ENCODE results near the gene BCOR. TPM values are rescaled to one million over a fixed set of nuclear protein-coding genes. Genes with fewer than 3 reads are reported as not detected.

BCOR gene
- total RNA-seq, 1 experiment from 2014 or later: 0.68 TPM

DNA sequence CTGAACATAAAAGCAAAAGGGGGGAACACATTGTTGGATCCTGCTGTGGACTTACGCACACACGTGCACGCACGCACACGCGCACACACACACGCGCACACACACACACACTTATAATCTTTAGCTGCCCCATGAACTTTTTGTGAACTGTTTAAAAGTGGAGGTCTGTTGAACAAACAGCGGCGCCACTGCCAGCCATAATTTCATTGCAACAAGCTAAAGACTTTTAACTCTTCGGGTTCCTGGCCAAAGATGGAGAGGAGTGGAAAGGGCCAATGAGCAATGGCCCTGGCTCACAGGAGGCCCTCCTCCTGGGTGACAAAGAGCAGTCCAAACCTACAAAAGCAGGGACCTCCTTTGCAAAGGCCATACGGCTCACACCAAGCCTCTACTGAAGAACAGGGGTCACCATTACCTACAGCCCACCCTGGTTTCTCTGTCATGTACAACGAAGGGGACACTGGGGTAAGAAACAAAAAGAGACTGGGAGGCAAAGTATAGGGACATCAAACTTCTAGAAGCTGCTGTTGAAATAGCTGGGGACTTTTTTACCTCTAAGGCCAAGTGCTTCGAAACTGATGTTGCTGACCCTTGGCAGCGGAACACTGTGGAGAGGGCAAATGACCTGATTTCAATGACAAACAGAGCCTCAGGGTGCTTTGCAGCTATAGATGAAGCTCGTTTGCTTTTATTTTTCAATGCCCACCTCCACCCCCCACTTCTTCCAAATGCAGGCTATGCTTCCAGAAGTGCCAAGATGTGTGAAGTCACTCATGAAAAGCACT lies 16.7 kb downstream of the BCOR start:
- H3K27ac ChIP-seq: no peak overlapping the region
- no peaks in the 10 kb centered on the region for H3F3A ChIP-seq (ENCODE audit: insufficient read depth, low read depth)
- no peaks in the 10 kb centered on the region for H3K27me3 ChIP-seq (ENCODE audit: insufficient read depth, low read depth)
- H4K20me1 ChIP-seq (ENCODE audit: insufficient read depth): no peaks in the 10 kb centered on the region
- intact Hi-C loops (cut with micrococcal nuclease; ENCODE audit: unreplicated experiment): no loop called here
- H2AFZ ChIP-seq: no peak overlapping the region
- no TSS peak for BruUV-seq (replicated peaks)
- no peak for TF ChIP-seq EZH2 (IDR thresholded peaks at IDR 0.05; ENCODE audit: low read depth)
- TF ChIP-seq, protein P1, sequence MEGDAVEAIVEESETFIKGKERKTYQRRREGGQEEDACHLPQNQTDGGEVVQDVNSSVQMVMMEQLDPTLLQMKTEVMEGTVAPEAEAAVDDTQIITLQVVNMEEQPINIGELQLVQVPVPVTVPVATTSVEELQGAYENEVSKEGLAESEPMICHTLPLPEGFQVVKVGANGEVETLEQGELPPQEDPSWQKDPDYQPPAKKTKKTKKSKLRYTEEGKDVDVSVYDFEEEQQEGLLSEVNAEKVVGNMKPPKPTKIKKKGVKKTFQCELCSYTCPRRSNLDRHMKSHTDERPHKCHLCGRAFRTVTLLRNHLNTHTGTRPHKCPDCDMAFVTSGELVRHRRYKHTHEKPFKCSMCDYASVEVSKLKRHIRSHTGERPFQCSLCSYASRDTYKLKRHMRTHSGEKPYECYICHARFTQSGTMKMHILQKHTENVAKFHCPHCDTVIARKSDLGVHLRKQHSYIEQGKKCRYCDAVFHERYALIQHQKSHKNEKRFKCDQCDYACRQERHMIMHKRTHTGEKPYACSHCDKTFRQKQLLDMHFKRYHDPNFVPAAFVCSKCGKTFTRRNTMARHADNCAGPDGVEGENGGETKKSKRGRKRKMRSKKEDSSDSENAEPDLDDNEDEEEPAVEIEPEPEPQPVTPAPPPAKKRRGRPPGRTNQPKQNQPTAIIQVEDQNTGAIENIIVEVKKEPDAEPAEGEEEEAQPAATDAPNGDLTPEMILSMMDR (conservative IDR thresholded peaks at IDR 0.05): no peak
- no peaks in the 10 kb centered on the region for H3K9me3 ChIP-seq (ENCODE audit: insufficient read depth, low read depth)
- no peaks in the 10 kb centered on the region for H3K9me2 ChIP-seq (ENCODE audit: insufficient read depth)
- ChIA-PET POLR2A (ENCODE audit: unreplicated experiment) (no interaction called here), CTCF (no interaction called here)
- H3K36me3 ChIP-seq (ENCODE audit: low read depth): no peaks in the 10 kb centered on the region
- H3K79me2 ChIP-seq (ENCODE audit: low read depth): peaks cover 29% of the 10 kb centered on the region
- H3K4me2 ChIP-seq: no peak overlapping the region
- H3K4me1 ChIP-seq (replicated peaks; ENCODE audit: insufficient read depth): peaks cover 10% of the 10 kb centered on the region
- DNase-seq: no peak
- no peak overlapping the region for H3K4me3 ChIP-seq

DNA sequence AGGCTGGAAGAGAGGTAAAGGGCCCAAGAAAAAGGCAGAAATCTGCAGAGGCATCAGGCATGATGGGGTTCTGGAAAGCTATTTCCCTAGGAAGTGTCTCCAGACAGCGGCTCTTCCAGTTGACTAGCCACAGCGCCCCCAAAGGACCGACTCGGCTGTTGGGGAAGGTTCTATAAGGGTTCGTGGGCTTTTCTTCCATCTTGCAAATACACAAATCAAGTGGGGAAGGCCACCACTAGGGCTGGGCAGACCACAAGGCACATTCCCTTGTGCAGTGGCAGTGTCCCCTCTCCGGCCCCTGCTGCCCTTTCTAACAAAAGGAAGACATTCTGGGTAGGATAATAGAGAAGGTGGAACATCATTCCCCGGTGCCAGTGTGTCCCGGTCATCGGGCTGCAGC lies 18.2 kb downstream of the BCOR start:
- no TSS peak for BruUV-seq (replicated peaks)
- intact Hi-C loops (cut with micrococcal nuclease; ENCODE audit: unreplicated experiment): no loop called here

DNA sequence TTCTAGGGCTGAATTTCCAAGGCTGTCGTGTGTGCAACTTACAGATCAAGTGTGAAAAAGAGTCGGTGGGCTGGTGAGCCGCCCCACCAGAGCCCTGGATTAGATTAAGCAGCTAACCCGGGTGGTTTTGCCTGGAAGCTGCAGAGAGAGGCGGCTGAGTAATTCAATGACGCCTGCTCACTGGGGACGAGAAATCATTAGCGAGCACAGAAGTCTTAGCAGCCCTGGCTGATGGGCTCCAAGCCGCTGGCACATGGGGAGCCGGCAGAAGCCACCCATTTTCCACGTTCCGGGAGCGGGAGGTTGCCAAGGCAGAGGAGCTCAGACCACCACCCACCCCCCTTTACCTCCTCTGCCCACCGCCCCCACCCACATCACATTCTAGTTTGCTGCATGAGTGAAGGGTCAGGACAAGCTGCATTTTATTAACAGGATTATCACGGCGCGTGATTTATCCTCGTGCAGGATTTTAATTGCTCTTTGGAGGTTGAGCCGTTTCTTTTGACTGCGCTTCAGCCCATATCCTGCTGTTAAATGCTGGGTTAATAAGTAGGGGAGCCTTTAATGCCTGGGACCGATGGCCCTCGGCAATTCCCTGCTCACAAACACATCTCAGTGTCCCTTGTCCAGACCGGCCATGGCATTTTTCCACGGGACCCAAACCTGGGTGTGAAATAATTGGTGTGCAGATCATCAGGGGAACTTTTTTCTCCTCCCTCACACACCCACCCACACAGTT lies 19.1 kb downstream of the BCOR start:
- intact Hi-C loops (cut with micrococcal nuclease; ENCODE audit: unreplicated experiment): no loop called here
- CTCF ChIA-PET: no interaction called here

More for the DNA sequence above, 18.2 kb downstream of the BCOR start:
- Histone ChIP-seq H2AFZ (no peak overlapping the region), H3K79me2 (ENCODE audit: low read depth) (peaks cover 17% of the 10 kb centered on the region), H4K20me1 (ENCODE audit: insufficient read depth) (no peaks in the 10 kb centered on the region), H3K27me3 (ENCODE audit: insufficient read depth, low read depth) (no peaks in the 10 kb centered on the region), H3K36me3 (ENCODE audit: low read depth) (no peaks in the 10 kb centered on the region), H3F3A (ENCODE audit: insufficient read depth, low read depth) (no peaks in the 10 kb centered on the region), H3K4me3 (no peak overlapping the region), H3K9me2 (ENCODE audit: insufficient read depth) (no peaks in the 10 kb centered on the region), H3K9me3 (ENCODE audit: insufficient read depth, low read depth) (no peaks in the 10 kb centered on the region), H3K4me2 (no peak overlapping the region), H3K4me1 (replicated peaks; ENCODE audit: insufficient read depth) (peaks cover 6% of the 10 kb centered on the region; the same call in 1 of the 2 replicates), H3K27ac (no peak overlapping the region)
- no peak for TF ChIP-seq EZH2 (IDR thresholded peaks at IDR 0.05; ENCODE audit: low read depth)
- TF ChIP-seq, protein P1 (conservative IDR thresholded peaks at IDR 0.05): no peak
- ChIA-PET CTCF (no interaction called here), POLR2A (ENCODE audit: unreplicated experiment) (no interaction called here)
- no peak for DNase-seq

More for the DNA sequence above, 19.1 kb downstream of the BCOR start:
- Histone ChIP-seq H3K9me2 (ENCODE audit: insufficient read depth) (no peaks in the 10 kb centered on the region), H3F3A (ENCODE audit: insufficient read depth, low read depth) (no peaks in the 10 kb centered on the region), H3K79me2 (ENCODE audit: low read depth) (peaks cover 8% of the 10 kb centered on the region), H3K4me3 (no peak overlapping the region), H2AFZ (no peak overlapping the region), H3K4me1 (replicated peaks; ENCODE audit: insufficient read depth) (no peaks in the 10 kb centered on the region), H4K20me1 (ENCODE audit: insufficient read depth) (no peaks in the 10 kb centered on the region), H3K4me2 (no peak overlapping the region), H3K27ac (no peak overlapping the region), H3K9me3 (ENCODE audit: insufficient read depth, low read depth) (no peaks in the 10 kb centered on the region), H3K27me3 (ENCODE audit: insufficient read depth, low read depth) (no peaks in the 10 kb centered on the region), H3K36me3 (ENCODE audit: low read depth) (no peaks in the 10 kb centered on the region)
- no TSS peak for BruUV-seq (replicated peaks)
- DNase-seq: no peak
- POLR2A ChIA-PET (ENCODE audit: unreplicated experiment): no interaction called here
- TF ChIP-seq EZH2 (IDR thresholded peaks at IDR 0.05; ENCODE audit: low read depth): no peak

Data from PC-9 (cell line).